Activated naive CD4-positive, alpha-beta T cell treated with anti-CD3 and anti-CD28 coated beads, Interleukin-2, amount 50 U/mL, for 72 hours (primary cell): ENCODE measurements around the gene DLGAP3. TPM values are rescaled to one million over a fixed set of nuclear protein-coding genes. Genes with fewer than 3 reads are reported as not detected.

ENCODE experiments used
- ATAC-seq, 2 donors: fragments of 150-1000 bp; cut with Tn5 transposase; 2 replicates each; pipeline ENCODE4 v1.10.0; 2021; ENCODE audit warnings: mild to moderate bottlenecking in 2 of 2, moderate library complexity in 2 of 2
- DNase-seq, 2 donors: peaks; one replicate each; pipeline ENCODE4 v3.0.0; 2021 to 2022; ENCODE audit warnings: low spot score in 2 of 2
- H3K27ac Mint-ChIP-seq, 2 donors: one replicate each; pipeline ENCODE4 v1.8.0; 2022; ENCODE audit warnings: mild to moderate bottlenecking in 2 of 2, mixed read lengths in 2 of 2
- H3K36me3 Mint-ChIP-seq, 2 donors: one replicate each; pipeline ENCODE4 v1.8.0; 2022; ENCODE audit warnings: mixed read lengths in 2 of 2
- H3K9me3 Mint-ChIP-seq, 2 donors: one replicate each; pipeline ENCODE4 v1.8.0; 2022; ENCODE audit warnings: mixed read lengths in 2 of 2
- total RNA-seq, 2 donors: library from RNA; stranded (reverse); gene quantifications; one replicate each; pipeline ENCODE4 v1.2.3, GENCODE V29; 2022

The DLGAP3 gene
- total RNA-seq, 2 donors from 2014 or later = 0.71 to 0.84 TPM

DNA sequence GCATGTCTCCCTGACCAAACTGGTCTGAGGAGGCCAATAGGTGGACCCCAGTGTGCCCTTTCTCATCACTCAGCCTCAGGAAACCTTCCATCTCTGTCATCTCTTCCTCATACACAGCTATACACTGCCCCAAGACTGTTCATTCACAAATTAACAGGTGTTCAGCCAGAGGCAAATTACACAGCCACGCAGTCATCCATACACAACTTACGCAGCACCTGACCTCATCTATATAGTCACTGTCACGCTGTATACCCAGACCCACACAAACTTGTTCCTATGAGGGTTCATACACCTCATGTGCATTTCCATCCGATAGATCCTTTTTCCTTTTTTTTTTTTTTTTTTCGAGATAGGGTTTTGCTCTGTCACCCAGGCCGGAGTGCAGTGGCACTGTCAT, 12.4 kb downstream of the DLGAP3 start:
- DNase-seq = no peak
- Mint-ChIP-seq H3K36me3 (no peaks in the 10 kb centered on the region), H3K27ac (no peak overlapping the region), H3K9me3 (no peaks in the 10 kb centered on the region)
- no peak for ATAC-seq

- Mint-ChIP-seq H3K36me3 (no peaks in the 10 kb centered on the region), H3K27ac (no peak overlapping the region), H3K9me3 (no peaks in the 10 kb centered on the region)
- DNase-seq (no peak), ATAC-seq (no peak)
These were observed 13.3 kb downstream of the DLGAP3 start for GRCh38 chr1:34916104-34916503.

- Mint-ChIP-seq H3K27ac (no peak overlapping the region), H3K36me3 (no peaks in the 10 kb centered on the region), H3K9me3 (no peaks in the 10 kb centered on the region)
- DNase-seq (no peak), ATAC-seq (no peak)
These were observed 13.9 kb downstream of the DLGAP3 start for GRCh38 chr1:34915521-34915920.

DNA sequence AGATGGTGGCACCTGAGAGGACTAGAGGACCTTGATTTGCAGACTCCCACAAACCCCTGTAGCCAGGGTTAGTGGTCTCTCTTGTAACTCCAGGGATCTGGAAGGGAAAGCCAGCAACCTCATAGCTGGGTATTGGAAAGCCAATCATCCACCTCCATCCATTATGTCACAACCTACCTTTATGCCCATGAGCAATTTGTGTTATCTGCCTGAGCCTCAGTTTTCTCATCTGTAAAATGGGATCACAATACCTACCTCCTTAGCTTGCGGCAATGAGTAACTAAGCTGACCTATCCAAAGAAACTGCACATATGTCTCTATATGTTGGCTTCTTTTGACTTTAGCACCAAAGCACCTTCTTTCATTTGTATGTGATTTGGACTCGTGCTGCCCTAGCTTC, 14.5 kb downstream of the DLGAP3 start:
- no peak for DNase-seq
- H3K36me3 Mint-ChIP-seq = no peaks in the 10 kb centered on the region
- H3K27ac Mint-ChIP-seq = no peak overlapping the region
- no peak for ATAC-seq
- no peaks in the 10 kb centered on the region for H3K9me3 Mint-ChIP-seq

DNA sequence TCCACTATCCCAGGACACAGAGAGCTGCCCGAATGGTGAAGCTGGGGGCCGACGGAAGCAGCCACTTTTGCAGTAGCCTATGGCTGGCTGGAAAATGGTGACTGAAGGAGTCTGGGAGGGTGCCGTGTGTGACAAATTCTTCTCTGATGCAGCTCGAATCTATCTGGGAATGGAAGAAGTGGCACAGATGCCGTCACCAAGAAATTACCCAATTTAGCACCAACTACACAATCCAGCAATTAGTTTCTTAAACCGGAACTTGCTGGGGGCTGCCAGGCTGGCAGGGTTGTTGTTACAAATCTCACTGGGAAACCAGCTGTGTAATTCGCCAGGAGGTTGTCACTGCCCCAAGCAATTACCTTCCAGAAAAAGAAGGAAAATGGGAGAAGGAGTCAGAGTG, 18.0 kb downstream of the DLGAP3 start:
- H3K9me3 Mint-ChIP-seq = no peaks in the 10 kb centered on the region
- ATAC-seq (no peak), DNase-seq (no peak)
- H3K27ac Mint-ChIP-seq = no peak overlapping the region
- no peaks in the 10 kb centered on the region for H3K36me3 Mint-ChIP-seq

- ATAC-seq = no peak
- Mint-ChIP-seq H3K27ac (no peak overlapping the region), H3K36me3 (no peaks in the 10 kb centered on the region), H3K9me3 (no peaks in the 10 kb centered on the region)
- no peak for DNase-seq
These were observed 19.0 kb downstream of the DLGAP3 start for GRCh38 chr1:34910425-34910824.

DNA sequence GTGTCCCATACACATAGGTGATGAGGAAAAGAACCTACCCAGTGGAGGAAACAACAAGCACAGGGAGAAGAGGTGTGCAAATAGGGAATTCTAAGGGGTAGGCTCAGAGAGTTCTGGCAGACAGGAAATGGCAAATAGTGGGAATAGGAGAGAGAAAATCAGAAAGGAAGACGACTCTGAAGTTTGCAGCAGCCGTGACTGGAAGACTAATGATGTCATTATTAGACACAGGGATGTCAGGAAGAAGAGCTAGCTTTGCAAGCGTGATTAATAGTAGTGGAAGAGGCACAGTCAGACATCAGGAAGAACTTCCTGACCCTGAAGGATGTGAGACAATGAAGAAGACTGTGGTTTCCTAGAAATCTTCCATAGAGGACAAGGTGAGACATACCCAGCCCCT, 21.1 kb downstream of the DLGAP3 start:
- H3K36me3 Mint-ChIP-seq = no peaks in the 10 kb centered on the region
- no peaks in the 10 kb centered on the region for H3K9me3 Mint-ChIP-seq
- DNase-seq (no peak), ATAC-seq (no peak)
- H3K27ac Mint-ChIP-seq = no peak overlapping the region

DNA sequence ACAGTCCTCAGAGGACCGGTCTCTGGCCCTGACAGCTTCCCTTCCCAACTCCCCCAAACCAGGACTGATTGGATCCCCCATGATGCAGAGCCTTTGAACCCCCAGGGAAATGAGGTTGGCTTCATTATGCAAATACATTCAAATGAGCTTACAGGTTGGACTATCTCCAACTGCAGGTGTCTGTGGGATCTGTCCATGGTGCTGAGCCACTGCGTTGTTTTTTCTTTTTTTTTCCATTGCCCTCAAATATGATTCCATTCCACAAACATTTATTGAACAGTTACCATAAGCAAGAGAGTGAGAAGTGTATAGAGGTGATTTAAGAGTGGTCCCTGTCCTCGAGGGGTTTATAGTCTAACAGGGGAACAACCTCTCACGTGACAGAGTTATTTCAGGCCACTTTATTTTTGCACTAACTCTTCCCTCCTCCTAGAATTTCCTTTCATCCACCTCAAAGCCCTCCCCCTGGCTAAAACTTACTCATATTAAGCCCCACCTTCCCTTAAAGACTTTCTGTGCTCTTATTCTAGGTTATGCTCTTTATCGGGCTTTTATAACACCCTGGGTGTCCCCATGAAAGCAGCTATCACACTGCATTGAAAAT, 21.9 kb downstream of the DLGAP3 start:
- ATAC-seq (no peak), DNase-seq (no peak)
- Mint-ChIP-seq H3K27ac (no peak overlapping the region), H3K9me3 (no peaks in the 10 kb centered on the region), H3K36me3 (no peaks in the 10 kb centered on the region)

- Mint-ChIP-seq H3K36me3 (no peaks in the 10 kb centered on the region), H3K9me3 (no peaks in the 10 kb centered on the region), H3K27ac (no peak overlapping the region)
- no peak for DNase-seq
- ATAC-seq = no peak
These were observed 22.7 kb downstream of the DLGAP3 start for GRCh38 chr1:34906756-34907155.

- no peaks in the 10 kb centered on the region for H3K9me3 Mint-ChIP-seq
These were observed 23.2 kb downstream of the DLGAP3 start for GRCh38 chr1:34906222-34906621.

DNA sequence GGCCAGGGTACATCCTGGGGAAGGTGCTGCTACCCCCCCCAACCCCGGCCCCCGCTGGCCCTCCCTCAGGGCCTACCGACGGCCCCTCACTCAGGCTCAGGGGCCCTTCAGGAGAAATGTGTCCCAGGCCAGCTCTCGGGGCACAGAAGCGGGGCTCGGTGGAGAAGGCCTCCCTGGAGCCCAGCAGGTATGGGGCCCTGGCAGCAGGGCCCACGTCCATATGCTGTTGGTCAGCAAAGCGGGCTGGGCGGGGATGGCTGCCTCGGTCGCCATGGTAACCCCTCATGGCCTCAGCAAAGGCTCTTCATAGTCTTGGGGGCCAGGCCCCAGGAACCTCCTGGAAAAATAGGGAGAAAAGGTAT, 24.4 kb downstream of the DLGAP3 start:
- H3K9me3 Mint-ChIP-seq = no peaks in the 10 kb centered on the region
- no peak for ATAC-seq
- H3K36me3 Mint-ChIP-seq = no peaks in the 10 kb centered on the region
- no peak overlapping the region for H3K27ac Mint-ChIP-seq
- no peak for DNase-seq

More at GRCh38 chr1:34906222-34906621, 23.2 kb downstream of the DLGAP3 start:
- H3K36me3 Mint-ChIP-seq = no peaks in the 10 kb centered on the region
- no peak for DNase-seq
- no peak for ATAC-seq
- H3K27ac Mint-ChIP-seq = no peak overlapping the region

DNA sequence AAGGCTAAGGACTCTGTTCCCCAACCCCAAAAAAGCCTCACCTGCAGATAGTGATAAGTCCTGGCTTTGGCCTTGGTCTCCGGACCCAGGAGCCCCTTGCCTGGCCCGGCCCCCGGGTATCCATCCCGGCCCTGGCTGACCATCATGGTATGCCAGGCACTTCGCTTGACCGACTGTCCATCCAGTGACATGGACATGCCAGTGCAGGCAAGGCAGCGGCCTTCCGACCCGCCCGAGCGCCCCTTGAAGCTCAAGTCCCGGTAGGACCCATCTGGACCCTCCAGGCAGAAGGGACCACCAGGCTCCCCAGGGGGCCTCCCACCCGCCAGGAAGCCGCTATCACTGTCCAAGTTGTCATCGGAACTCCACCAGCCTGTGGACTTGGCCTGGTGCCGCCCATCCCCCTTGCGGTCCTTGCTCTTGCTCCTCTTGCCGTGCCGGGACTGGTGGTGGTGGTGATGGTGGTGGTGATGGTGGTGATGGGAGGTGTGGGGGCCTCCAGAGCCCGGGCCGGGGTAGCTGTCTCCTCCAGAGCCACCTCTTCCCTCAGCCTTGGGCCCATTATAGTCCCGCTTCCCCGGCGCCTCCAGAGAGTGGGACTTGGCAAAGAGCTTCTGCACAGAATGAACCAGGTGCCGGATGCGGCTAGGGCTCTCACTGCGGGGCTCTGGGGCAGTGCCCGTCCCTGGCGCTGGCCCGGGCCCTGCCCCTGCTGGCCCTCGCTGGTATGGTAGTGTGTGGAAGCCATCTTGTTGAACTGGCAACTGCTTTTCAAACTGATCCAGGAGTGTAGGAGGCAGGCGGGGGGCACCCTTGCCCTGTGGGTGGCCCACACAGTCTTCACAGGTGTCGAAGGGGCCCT, 25.0 kb downstream of the DLGAP3 start:
- H3K36me3 Mint-ChIP-seq = no peaks in the 10 kb centered on the region
- no peak for ATAC-seq
- no peak overlapping the region for H3K27ac Mint-ChIP-seq
- no peaks in the 10 kb centered on the region for H3K9me3 Mint-ChIP-seq
- DNase-seq = no peak

DNA sequence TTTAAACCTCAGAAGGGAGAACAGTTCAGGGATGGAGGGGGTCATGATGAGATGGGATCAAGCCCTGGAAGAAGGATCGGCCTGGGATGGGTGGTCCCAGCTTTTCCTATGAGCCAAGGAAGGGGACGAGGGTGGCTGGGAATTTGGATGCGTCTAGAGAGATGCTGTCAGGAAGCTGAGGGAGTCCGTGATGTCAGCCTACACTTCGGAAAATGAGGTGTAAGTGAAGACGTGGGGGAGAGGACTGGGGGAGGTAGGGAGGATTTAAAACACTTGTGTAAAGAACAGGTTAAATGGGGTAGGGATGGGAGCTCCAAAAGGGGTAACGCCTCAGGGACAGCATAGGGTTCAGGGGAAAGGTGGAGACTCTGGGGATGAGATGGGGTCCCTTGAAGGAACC, 27.5 kb downstream of the DLGAP3 start:
- H3K36me3 Mint-ChIP-seq = no peaks in the 10 kb centered on the region
- DNase-seq = no peak
- peak overlapping the region in 1 of 2 donors; percentile 47 for H3K27ac Mint-ChIP-seq
- H3K9me3 Mint-ChIP-seq = no peaks in the 10 kb centered on the region
- ATAC-seq = no peak

- Mint-ChIP-seq H3K9me3 (no peaks in the 10 kb centered on the region), H3K27ac (no peak overlapping the region), H3K36me3 (no peaks in the 10 kb centered on the region)
- no peak for ATAC-seq
- DNase-seq = no peak
These were observed 28.5 kb downstream of the DLGAP3 start for GRCh38 chr1:34900775-34901502.

DNA sequence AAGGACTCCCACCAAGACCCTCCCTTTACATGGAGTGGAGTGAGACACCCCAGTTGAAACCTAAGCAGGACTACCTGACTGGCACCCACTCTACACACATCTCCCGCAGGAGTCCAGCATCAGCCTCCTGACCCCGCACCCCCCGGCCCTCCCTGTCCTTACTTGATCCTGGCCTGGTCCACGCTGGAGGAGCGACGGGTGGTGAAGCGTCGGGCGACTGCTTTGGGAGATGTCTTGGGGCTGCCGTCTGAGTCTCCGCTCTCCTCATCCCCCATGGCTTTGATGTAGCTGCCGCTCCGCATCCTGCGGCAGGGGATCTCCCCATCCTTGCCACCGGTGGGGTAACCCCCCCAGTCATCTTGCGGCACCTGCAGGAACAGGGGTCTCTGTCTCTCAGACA, 29.5 kb downstream of the DLGAP3 start:
- no peak for ATAC-seq
- H3K27ac Mint-ChIP-seq = no peak overlapping the region
- no peaks in the 10 kb centered on the region for H3K9me3 Mint-ChIP-seq
- H3K36me3 Mint-ChIP-seq = no peaks in the 10 kb centered on the region
- no peak for DNase-seq

DNA sequence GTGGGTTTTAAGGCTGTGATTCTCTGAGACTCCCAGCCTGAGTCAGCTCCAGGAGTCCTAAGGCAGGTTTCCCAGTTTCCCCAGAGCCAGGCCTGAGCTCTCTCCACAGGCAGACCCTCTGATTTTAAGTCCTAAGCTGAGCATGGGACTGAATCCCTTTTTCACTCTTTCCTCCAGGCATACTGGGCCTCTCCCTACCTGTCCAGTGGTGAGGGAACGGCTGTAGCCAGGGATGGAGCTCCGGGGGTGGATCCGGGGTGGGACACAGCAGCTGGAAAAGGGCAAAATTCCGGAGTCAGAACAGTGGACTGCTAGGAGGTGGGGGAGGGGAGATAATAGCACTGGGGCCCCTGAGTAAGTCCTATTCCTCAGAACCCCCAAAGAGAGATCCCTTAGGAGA, 30.0 kb downstream of the DLGAP3 start:
- ATAC-seq = no peak

GRCh38 chr1:34898330-34898761, 31.1 kb downstream of the DLGAP3 start:
- H3K36me3 Mint-ChIP-seq = no peaks in the 10 kb centered on the region
- no peak for ATAC-seq
- H3K9me3 Mint-ChIP-seq = no peaks in the 10 kb centered on the region
- H3K27ac Mint-ChIP-seq = no peak overlapping the region
- no peak for DNase-seq

More for the DNA sequence above, 30.0 kb downstream of the DLGAP3 start:
- no peak for DNase-seq
- Mint-ChIP-seq H3K27ac (no peak overlapping the region), H3K9me3 (no peaks in the 10 kb centered on the region), H3K36me3 (no peaks in the 10 kb centered on the region)
